ENCODE results near the gene ZNF587B. TPM values are rescaled to one million over a fixed set of nuclear protein-coding genes. Genes with fewer than 3 reads are reported as not detected.
"Not testable (repeated sequence)": the region's sequence is repeated elsewhere in the genome, so short reads cannot be mapped to it uniquely, and the experiment has no call there.

Gene ZNF587B
- total RNA-seq, 6 donors from 2014 or later: 10.2 to 32.5 (median 16.4) TPM

DNA sequence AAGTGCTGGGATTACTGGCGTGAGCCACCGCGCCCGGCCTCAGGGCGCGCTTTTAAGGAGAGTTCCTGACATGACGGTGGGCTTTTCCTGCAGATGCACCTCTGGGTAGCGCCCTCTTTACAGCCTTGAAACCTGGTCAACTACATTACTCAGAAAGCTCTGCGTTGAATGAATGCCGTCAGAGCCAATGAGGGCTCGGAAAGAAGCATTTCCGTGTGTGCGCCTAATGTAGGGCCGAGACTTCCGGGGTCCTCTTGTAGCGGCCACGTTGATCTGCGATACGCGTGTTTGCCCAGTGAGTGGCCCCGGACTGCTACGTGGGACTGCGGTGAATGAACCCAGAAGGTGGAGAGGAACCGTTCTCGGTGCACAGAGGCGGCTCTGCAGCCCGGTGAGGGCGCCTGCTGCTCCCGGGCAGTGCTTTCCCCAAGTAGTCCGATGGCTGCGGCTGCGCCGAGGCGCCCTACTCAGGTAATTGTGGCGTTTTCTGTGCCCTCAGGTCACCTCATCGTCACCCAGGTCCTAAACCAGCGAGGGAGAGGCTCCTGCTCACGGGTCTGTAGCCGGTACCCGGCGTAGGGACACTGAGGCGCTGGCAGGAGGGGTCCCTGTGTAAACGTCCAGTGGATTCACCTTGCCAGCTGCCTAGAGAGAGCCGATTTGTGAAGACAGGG is 10.5 kb upstream of the ZNF587B start:
- 0 to 1% methylated on average over 25 to 29 of the region's 44 CpGs for WGBS, 2 donors
- DNase-seq: peak; percentile 88 to 93
- H3K27ac ChIP-seq: peak overlapping the region; percentile 74 to 83 (median 78)
- no peaks in the 10 kb centered on the region for H3K9me3 ChIP-seq
- H3K4me1 ChIP-seq: peaks cover 13 to 20% (median 16%) of the 10 kb centered on the region in 4 donors
- H3K27me3 ChIP-seq: no peaks in the 10 kb centered on the region
- peaks cover 0 to 4% (median 0%) of the 10 kb centered on the region in 4 donors for H3K36me3 ChIP-seq
- peak overlapping the region; percentile 61 to 78 (median 73) for H3K4me3 ChIP-seq
- ATAC-seq (ENCODE audit: low FRiP score in 2 of 2): peak; percentile 94
- peak in 3 of 4 donors; percentile 24 to 59 (median 58) for TF ChIP-seq POLR2A (IDR thresholded peaks at IDR 0.05)
- no peak for TF ChIP-seq EP300 (IDR thresholded peaks at IDR 0.05)
- TF ChIP-seq POLR2AphosphoS5 (IDR thresholded peaks at IDR 0.05): peak; percentile 50 to 71
- TF ChIP-seq, protein P1, sequence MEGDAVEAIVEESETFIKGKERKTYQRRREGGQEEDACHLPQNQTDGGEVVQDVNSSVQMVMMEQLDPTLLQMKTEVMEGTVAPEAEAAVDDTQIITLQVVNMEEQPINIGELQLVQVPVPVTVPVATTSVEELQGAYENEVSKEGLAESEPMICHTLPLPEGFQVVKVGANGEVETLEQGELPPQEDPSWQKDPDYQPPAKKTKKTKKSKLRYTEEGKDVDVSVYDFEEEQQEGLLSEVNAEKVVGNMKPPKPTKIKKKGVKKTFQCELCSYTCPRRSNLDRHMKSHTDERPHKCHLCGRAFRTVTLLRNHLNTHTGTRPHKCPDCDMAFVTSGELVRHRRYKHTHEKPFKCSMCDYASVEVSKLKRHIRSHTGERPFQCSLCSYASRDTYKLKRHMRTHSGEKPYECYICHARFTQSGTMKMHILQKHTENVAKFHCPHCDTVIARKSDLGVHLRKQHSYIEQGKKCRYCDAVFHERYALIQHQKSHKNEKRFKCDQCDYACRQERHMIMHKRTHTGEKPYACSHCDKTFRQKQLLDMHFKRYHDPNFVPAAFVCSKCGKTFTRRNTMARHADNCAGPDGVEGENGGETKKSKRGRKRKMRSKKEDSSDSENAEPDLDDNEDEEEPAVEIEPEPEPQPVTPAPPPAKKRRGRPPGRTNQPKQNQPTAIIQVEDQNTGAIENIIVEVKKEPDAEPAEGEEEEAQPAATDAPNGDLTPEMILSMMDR (IDR thresholded peaks at IDR 0.05): peak in 1 of 6 experiments; percentile 20

DNA sequence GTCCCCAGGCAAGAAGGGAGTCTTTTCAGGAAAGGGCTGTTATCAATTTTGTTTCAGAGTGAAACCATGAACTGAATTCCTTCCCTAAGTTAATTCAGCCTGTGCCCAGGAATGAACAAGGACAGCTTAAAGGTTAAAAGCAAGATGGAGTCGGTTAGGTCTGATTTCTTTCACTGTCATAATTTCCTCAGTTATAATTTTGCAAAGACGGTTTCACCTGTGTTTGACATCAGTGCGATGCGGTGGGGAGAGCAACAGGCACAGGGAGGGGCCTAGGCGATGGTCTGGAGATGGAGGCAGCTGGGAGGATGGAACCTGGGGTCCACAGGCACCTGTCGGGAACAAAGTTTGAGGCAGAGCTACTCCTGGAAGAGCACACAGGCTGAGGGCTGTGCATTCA is 9.5 kb upstream of the ZNF587B start:
- TF ChIP-seq EP300 (IDR thresholded peaks at IDR 0.05): no peak
- TF ChIP-seq, protein P1 (IDR thresholded peaks at IDR 0.05): no peak
- WGBS, 2 donors: 77 to 81% methylated on average over 6 of the region's 6 CpGs
- Histone ChIP-seq H3K4me3 (peak overlapping the region; percentile 61 to 78 (median 73)), H3K36me3 (peaks cover 0 to 4% (median 0%) of the 10 kb centered on the region in 4 donors), H3K4me1 (peaks cover 8 to 17% (median 12%) of the 10 kb centered on the region in 4 donors), H3K9me3 (no peaks in the 10 kb centered on the region), H3K27ac (peak overlapping the region in 2 of 4 donors; percentile 74 to 81), H3K27me3 (no peaks in the 10 kb centered on the region)
- ATAC-seq (ENCODE audit: low FRiP score in 2 of 2): no peak
- DNase-seq: no peak

- peaks cover 8 to 17% (median 12%) of the 10 kb centered on the region in 4 donors for H3K4me1 ChIP-seq
- not testable (repeated sequence) for H3K27ac ChIP-seq; H3K27me3 ChIP-seq; H3K4me3 ChIP-seq; DNase-seq; H3K9me3 ChIP-seq; H3K36me3 ChIP-seq; ATAC-seq (ENCODE audit: low FRiP score in 2 of 2)
- WGBS, 2 donors: 63 to 83% methylated on average over 1 to 2 of the region's 3 CpGs
Measured at GRCh38 chr19:57821095-57821494, 9.0 kb upstream of the ZNF587B start.

- ATAC-seq (ENCODE audit: low FRiP score in 2 of 2); H3K4me3 ChIP-seq; H3K36me3 ChIP-seq; H3K27ac ChIP-seq; H3K27me3 ChIP-seq; DNase-seq; H3K9me3 ChIP-seq: not testable (repeated sequence)
- H3K4me1 ChIP-seq: peaks cover 8 to 17% (median 12%) of the 10 kb centered on the region in 4 donors
- 98 to 100% methylated on average over 2 to 3 of the region's 3 CpGs for WGBS, 2 donors
Measured at GRCh38 chr19:57821501-57821900, 8.6 kb upstream of the ZNF587B start.

GRCh38 chr19:57823155-57823554 is 6.9 kb upstream of the ZNF587B start:
- not testable (repeated sequence) for DNase-seq; ATAC-seq (ENCODE audit: low FRiP score in 2 of 2)
- 56 to 72% methylated on average over 2 of the region's 2 CpGs for WGBS, 2 donors

GRCh38 chr19:57823608-57824007 is 6.5 kb upstream of the ZNF587B start:
- not testable (repeated sequence) for H3K9me3 ChIP-seq; H3K36me3 ChIP-seq; H3K4me3 ChIP-seq; H3K27me3 ChIP-seq; H3K27ac ChIP-seq; DNase-seq; ATAC-seq (ENCODE audit: low FRiP score in 2 of 2)
- peaks cover 8 to 17% (median 12%) of the 10 kb centered on the region in 4 donors for H3K4me1 ChIP-seq
- WGBS, 2 donors: 55 to 68% methylated on average over 2 to 4 of the region's 4 CpGs

More at GRCh38 chr19:57823155-57823554, 6.9 kb upstream of the ZNF587B start:
- not testable (repeated sequence) for H3K27ac ChIP-seq, H3K4me3 ChIP-seq, H3K9me3 ChIP-seq, H3K36me3 ChIP-seq, H3K27me3 ChIP-seq
- peaks cover 8 to 17% (median 12%) of the 10 kb centered on the region in 4 donors for H3K4me1 ChIP-seq

DNA sequence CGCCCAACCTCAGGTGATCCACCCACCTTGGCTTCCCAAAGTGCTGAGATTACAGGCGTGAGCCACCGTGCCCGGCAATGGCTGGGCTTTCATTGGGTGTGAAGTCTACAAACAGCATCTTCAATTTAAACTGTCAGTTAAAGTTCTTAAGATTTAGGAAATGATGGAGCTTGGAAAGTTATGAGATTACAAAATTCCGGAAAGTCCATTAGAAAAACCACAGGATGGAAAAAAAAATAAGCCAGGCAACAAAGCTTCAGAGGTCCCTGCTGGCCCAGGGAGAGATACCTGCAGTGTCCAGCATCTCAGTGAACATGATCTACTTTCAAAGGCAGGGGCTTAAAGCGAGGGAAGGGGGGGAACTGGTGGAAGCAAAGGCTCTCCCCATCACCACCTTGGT is 4.6 kb upstream of the ZNF587B start:
- Histone ChIP-seq H3K4me3 (no peak overlapping the region), H3K4me1 (peaks cover 3 to 9% (median 5%) of the 10 kb centered on the region in 4 donors), H3K9me3 (no peaks in the 10 kb centered on the region), H3K27me3 (no peaks in the 10 kb centered on the region), H3K36me3 (peaks cover 0 to 4% (median 0%) of the 10 kb centered on the region in 4 donors), H3K27ac (no peak overlapping the region)
- DNase-seq (no peak), ATAC-seq (ENCODE audit: low FRiP score in 2 of 2) (no peak)
- WGBS, 2 donors: 87 to 95% methylated on average over 6 of the region's 6 CpGs
- TF ChIP-seq, protein P1 (IDR thresholded peaks at IDR 0.05): no peak
- TF ChIP-seq POLR2A (IDR thresholded peaks at IDR 0.05): no peak
- no peak for TF ChIP-seq POLR2AphosphoS5 (IDR thresholded peaks at IDR 0.05)
- no peak for TF ChIP-seq EP300 (IDR thresholded peaks at IDR 0.05)
